Measurements from ENCODE around the gene DDX60. TPM values are rescaled to one million over a fixed set of nuclear protein-coding genes. Genes with fewer than 3 reads are reported as not detected.

The DDX60 gene
- polyA plus RNA-seq, 1 of the 3 experiments (the other 2 are of a cell fraction): 2.7 TPM

DNA sequence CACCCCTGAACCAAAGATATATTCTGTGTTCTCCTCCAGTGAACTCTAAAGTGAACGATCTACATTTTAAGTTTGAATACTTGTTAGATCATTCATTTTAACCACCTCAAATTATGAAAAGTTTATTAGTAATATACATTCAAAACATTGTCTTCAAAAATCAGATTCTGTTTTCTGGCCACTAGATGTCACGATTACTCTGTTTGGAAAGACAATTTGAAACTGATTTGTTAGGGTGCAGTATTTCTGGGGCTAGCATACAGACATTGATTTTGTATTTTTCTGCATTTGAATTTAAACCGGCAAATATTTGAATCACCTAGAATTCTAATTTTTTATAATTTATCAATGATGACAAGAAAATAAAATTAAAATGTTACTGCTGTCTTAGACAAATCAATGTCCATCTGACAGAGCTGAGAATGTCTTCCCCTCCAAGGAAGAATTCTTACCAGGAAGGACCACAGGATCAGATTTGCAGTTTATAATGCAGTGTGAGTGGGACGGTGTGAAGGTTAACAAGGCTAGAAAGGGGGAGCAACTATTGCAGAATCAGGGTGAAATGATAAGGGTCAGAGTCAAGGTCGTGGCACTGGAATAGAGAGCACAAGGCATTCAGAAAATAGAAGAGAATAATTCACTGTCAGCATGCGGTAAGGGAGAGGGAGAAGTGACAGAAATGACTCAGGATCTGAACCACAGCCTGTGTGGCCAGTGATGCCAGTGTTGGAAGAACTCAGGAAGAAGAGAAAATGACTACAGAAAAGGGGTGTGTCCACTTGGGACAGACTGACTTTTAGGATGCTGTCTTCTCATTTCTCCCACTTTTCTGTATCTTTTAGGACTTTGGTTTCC, 134.6 kb downstream of the DDX60 start:
- no peaks in the 10 kb centered on the region for H3K79me2 ChIP-seq (ENCODE audit: insufficient read depth)
- peak; percentile 84 for TF ChIP-seq RAD21 (IDR thresholded peaks at IDR 0.05; ENCODE audit: low read length)
- no peak for TF ChIP-seq FOXJ3 (CRISPR knock-in tag; IDR thresholded peaks at IDR 0.05)
- no peak for TF ChIP-seq GABPA (IDR thresholded peaks at IDR 0.05; ENCODE audit: low read depth)
- TF ChIP-seq, protein P1, sequence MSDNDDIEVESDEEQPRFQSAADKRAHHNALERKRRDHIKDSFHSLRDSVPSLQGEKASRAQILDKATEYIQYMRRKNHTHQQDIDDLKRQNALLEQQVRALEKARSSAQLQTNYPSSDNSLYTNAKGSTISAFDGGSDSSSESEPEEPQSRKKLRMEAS (IDR thresholded peaks at IDR 0.05; ENCODE audit: low read depth): no peak
- no peak for TF ChIP-seq RCOR1 (IDR thresholded peaks at IDR 0.05; ENCODE audit: low read length)
- TF ChIP-seq SMC3 (IDR thresholded peaks at IDR 0.05; ENCODE audit: low read depth, low read length): peak; percentile 59
- no peak for TF ChIP-seq POLR2AphosphoS5 (IDR thresholded peaks at IDR 0.05; ENCODE audit: low read depth, low read length)
- TF ChIP-seq, protein P2, sequence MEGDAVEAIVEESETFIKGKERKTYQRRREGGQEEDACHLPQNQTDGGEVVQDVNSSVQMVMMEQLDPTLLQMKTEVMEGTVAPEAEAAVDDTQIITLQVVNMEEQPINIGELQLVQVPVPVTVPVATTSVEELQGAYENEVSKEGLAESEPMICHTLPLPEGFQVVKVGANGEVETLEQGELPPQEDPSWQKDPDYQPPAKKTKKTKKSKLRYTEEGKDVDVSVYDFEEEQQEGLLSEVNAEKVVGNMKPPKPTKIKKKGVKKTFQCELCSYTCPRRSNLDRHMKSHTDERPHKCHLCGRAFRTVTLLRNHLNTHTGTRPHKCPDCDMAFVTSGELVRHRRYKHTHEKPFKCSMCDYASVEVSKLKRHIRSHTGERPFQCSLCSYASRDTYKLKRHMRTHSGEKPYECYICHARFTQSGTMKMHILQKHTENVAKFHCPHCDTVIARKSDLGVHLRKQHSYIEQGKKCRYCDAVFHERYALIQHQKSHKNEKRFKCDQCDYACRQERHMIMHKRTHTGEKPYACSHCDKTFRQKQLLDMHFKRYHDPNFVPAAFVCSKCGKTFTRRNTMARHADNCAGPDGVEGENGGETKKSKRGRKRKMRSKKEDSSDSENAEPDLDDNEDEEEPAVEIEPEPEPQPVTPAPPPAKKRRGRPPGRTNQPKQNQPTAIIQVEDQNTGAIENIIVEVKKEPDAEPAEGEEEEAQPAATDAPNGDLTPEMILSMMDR (IDR thresholded peaks at IDR 0.05): peak; percentile 85
- no peak for TF ChIP-seq FOSL2 (IDR thresholded peaks at IDR 0.05; ENCODE audit: borderline replicate concordance, low read depth)
- TF ChIP-seq SIN3A (IDR thresholded peaks at IDR 0.05; ENCODE audit: borderline replicate concordance, low read depth, low read length): no peak
- TF ChIP-seq JUND (IDR thresholded peaks at IDR 0.05): no peak
- no peaks in the 10 kb centered on the region for H3K9me3 ChIP-seq
- no peaks in the 10 kb centered on the region for H3K27me3 ChIP-seq (ENCODE audit: insufficient read depth)
- ChIA-PET POLR2A (no interaction called here), CTCF (interaction anchor here (0.7 to 2.0 kb wide), 16 partner anchors 9 to 747 kb away, joined by 3 to 11 read pairs (median 4); no protein-coding TSS in a partner anchor)
- H2AFZ ChIP-seq (ENCODE audit: low read depth): no peak overlapping the region; the same call in 1 of the 2 replicates
- H3K4me3 ChIP-seq (ENCODE audit: low read depth in 2 of 2, low read length in 1 of 2): no peak overlapping the region
- H3F3A ChIP-seq (replicated peaks; ENCODE audit: insufficient read depth): no peaks in the 10 kb centered on the region
- no peak overlapping the region for H3K4me2 ChIP-seq
- H3K4me1 ChIP-seq (ENCODE audit: control insufficient read depth in 1 of 2, insufficient read depth in 2 of 2, low read depth in 1 of 2, low read length in 1 of 2): no peaks in the 10 kb centered on the region
- WGBS (ENCODE audit: low lambda C conversion rate): 26% methylated on average over 6 of the region's 6 CpGs
- no peaks in the 10 kb centered on the region for H3K9me2 ChIP-seq
- H3K9ac ChIP-seq: no peak overlapping the region
- no peaks in the 10 kb centered on the region for H4K20me1 ChIP-seq (ENCODE audit: insufficient read depth)
- DNase-seq: peak; percentile 49
- no peaks in the 10 kb centered on the region for H3K36me3 ChIP-seq (replicated peaks in 1 of 2; ENCODE audit: control insufficient read depth in 1 of 2, insufficient read depth in 2 of 2, low read length in 1 of 2)
- H3K27ac ChIP-seq (ENCODE audit: low read depth in 2 of 2, low read length in 1 of 2): no peak overlapping the region

DNA sequence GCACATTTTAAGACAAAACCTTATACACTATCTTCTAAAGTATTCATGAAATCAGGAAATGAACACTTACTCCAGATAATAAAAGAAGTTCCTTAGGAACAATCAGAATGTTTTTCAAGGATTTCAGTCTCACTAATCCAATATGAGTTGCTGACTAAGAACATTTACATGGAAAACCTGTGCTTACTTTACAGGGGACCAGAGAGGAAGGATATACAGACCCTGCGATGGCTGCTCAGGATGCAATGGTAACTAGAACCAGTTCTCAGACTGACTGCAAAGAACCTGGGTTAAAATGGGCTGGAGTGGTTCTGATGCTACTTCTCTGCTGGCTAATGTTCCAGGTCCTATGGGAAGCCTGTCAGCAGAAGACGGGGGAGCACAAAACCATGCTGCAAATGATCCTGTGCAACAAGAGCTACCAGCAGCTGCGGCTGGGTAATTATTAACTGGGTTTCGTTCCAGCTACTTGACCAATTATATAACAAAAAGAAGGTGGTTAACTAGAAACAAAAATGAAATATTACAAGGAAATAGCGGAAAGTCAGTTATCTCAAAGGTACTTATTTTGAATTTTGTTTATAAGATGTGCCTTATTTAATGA, 140.9 kb downstream of the DDX60 start:
- Histone ChIP-seq H3F3A (replicated peaks; ENCODE audit: insufficient read depth) (no peaks in the 10 kb centered on the region), H3K4me2 (no peak overlapping the region), H3K27me3 (ENCODE audit: insufficient read depth) (no peaks in the 10 kb centered on the region), H3K9ac (no peak overlapping the region), H3K27ac (ENCODE audit: low read depth in 2 of 2, low read length in 1 of 2) (no peak overlapping the region), H3K79me2 (ENCODE audit: insufficient read depth) (no peaks in the 10 kb centered on the region), H3K4me3 (ENCODE audit: low read depth in 2 of 2, low read length in 1 of 2) (no peak overlapping the region), H3K9me2 (no peaks in the 10 kb centered on the region), H2AFZ (ENCODE audit: low read depth) (no peak overlapping the region), H3K9me3 (no peaks in the 10 kb centered on the region), H3K4me1 (ENCODE audit: control insufficient read depth in 1 of 2, insufficient read depth in 2 of 2, low read depth in 1 of 2, low read length in 1 of 2) (no peaks in the 10 kb centered on the region), H4K20me1 (ENCODE audit: insufficient read depth) (no peaks in the 10 kb centered on the region), H3K36me3 (replicated peaks in 1 of 2; ENCODE audit: control insufficient read depth in 1 of 2, insufficient read depth in 2 of 2, low read length in 1 of 2) (no peaks in the 10 kb centered on the region)
- DNase-seq: no peak
- ChIA-PET POLR2A (no interaction called here), CTCF (interaction anchor here (1.0 kb wide), 1 partner anchor 24 kb away, joined by 3 read pairs; no protein-coding TSS in a partner anchor)
- no peak for TF ChIP-seq FOXM1 (IDR thresholded peaks at IDR 0.05; ENCODE audit: low read depth)
- no peak for TF ChIP-seq TAF1 (IDR thresholded peaks at IDR 0.05; ENCODE audit: borderline replicate concordance, low read depth, low read length)
- TF ChIP-seq, protein P3, sequence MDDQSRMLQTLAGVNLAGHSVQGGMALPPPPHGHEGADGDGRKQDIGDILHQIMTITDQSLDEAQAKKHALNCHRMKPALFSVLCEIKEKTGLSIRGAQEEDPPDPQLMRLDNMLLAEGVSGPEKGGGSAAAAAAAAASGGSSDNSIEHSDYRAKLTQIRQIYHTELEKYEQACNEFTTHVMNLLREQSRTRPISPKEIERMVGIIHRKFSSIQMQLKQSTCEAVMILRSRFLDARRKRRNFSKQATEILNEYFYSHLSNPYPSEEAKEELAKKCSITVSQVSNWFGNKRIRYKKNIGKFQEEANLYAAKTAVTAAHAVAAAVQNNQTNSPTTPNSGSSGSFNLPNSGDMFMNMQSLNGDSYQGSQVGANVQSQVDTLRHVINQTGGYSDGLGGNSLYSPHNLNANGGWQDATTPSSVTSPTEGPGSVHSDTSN (IDR thresholded peaks at IDR 0.05): no peak
- TF ChIP-seq YY1 (IDR thresholded peaks at IDR 0.05; ENCODE audit: low read depth): no peak
- no peak for TF ChIP-seq POLR2AphosphoS5 (IDR thresholded peaks at IDR 0.05; ENCODE audit: low read depth, low read length)
- TF ChIP-seq, protein P4, sequence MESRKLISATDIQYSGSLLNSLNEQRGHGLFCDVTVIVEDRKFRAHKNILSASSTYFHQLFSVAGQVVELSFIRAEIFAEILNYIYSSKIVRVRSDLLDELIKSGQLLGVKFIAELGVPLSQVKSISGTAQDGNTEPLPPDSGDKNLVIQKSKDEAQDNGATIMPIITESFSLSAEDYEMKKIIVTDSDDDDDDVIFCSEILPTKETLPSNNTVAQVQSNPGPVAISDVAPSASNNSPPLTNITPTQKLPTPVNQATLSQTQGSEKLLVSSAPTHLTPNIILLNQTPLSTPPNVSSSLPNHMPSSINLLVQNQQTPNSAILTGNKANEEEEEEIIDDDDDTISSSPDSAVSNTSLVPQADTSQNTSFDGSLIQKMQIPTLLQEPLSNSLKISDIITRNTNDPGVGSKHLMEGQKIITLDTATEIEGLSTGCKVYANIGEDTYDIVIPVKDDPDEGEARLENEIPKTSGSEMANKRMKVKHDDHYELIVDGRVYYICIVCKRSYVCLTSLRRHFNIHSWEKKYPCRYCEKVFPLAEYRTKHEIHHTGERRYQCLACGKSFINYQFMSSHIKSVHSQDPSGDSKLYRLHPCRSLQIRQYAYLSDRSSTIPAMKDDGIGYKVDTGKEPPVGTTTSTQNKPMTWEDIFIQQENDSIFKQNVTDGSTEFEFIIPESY (IDR thresholded peaks at IDR 0.05; ENCODE audit: borderline replicate concordance, low read depth): no peak
- no peak for TF ChIP-seq MEF2A (IDR thresholded peaks at IDR 0.05; ENCODE audit: borderline replicate concordance, low read depth)
- no peak for TF ChIP-seq EP300 (IDR thresholded peaks at IDR 0.05; ENCODE audit: borderline replicate concordance in 1 of 2, low read depth in 1 of 2, low read length in 1 of 2)
- no peak for TF ChIP-seq FOXJ3 (CRISPR knock-in tag; IDR thresholded peaks at IDR 0.05)
- no peak for TF ChIP-seq RFX5 (IDR thresholded peaks at IDR 0.05; ENCODE audit: low read length)
- TF ChIP-seq SMC3 (IDR thresholded peaks at IDR 0.05; ENCODE audit: low read depth, low read length): no peak
- 86% methylated on average over 5 of the region's 5 CpGs for WGBS (ENCODE audit: low lambda C conversion rate)
